HFF-Myc (cell line): Measurements from ENCODE around the gene GOLGB1.

Experiments
- DNase-seq: peaks from one replicate; pipeline ENCODE4 v3.0.0-alpha.2; 2011; ENCODE audit warnings: low read depth; ENCODE audit errors: extremely low read depth
- H3K4me3 ChIP-seq: replicated peaks from 2 replicates; pipeline ENCODE4 v1.5.1; 2011; ENCODE audit warnings: low read depth, mild to moderate bottlenecking, control low read depth, low read length
- TF ChIP-seq, protein P1 (sequence below): IDR thresholded peaks from 2 replicates; pipeline ENCODE4 v1.5.1; 2012; ENCODE audit warnings: mild to moderate bottlenecking, low read depth, low read length, control low read depth; ENCODE audit errors: missing control alignments

GOLGB1 gene

DNA sequence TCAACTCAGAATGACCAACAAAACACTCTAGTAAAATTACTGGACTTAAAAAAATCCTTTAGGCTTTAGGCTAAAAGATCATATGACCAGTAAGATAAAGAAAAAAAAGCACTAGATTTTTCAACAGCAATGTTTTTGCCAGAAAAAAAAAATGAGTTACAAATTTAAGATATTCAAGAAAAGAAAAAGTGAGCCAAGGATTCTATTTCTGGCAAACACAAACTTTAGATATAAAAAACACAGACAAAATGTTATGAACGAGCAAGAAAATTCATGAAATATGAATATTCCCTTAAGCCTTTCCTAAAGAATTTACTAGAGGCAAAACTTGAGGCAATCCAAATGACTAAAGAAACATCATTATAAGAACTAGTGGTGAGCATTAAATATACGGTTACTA, 8.6 kb downstream of the GOLGB1 start:
- DNase-seq: no peak
- no peak overlapping the region for H3K4me3 ChIP-seq
- TF ChIP-seq, protein P1, sequence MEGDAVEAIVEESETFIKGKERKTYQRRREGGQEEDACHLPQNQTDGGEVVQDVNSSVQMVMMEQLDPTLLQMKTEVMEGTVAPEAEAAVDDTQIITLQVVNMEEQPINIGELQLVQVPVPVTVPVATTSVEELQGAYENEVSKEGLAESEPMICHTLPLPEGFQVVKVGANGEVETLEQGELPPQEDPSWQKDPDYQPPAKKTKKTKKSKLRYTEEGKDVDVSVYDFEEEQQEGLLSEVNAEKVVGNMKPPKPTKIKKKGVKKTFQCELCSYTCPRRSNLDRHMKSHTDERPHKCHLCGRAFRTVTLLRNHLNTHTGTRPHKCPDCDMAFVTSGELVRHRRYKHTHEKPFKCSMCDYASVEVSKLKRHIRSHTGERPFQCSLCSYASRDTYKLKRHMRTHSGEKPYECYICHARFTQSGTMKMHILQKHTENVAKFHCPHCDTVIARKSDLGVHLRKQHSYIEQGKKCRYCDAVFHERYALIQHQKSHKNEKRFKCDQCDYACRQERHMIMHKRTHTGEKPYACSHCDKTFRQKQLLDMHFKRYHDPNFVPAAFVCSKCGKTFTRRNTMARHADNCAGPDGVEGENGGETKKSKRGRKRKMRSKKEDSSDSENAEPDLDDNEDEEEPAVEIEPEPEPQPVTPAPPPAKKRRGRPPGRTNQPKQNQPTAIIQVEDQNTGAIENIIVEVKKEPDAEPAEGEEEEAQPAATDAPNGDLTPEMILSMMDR: no peak

DNA sequence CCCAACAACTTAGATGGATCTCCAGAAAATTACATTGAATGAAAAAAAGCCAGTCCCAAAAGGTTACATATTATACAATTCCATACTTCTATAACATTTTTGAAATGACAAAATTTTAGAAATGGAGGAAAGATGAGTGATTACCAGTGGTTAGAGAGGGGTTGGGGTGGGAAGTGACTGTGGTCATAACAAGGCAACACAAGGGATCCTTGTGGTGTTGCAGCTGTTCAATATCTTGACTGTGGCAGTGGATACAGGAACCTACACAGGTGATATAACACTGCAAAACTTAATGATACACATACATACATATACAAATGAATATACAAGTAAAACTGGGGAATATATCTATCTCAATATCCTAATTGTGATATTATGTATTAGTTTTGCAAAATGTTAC, 9.6 kb downstream of the GOLGB1 start:
- H3K4me3 ChIP-seq: no peak overlapping the region
- TF ChIP-seq, protein P1: no peak
- no peak for DNase-seq

DNA sequence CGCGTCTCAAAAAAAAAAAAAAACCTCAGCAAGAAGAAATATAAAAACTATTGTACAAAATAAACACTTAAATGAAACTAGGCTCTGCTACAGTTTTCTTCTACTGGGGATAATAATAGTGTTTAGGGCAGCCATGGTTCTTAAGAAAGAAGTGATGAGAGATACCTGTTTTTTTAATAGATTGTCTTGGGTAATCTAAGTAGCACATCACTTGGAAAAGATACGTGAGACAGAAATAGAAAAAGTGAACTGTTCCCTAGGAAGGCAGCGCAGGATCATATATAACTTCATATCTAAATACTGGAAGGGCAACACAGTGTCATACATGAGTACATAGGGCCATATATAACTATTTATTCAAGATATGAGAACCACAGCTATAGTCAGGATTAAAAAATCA, 11.9 kb downstream of the GOLGB1 start:
- DNase-seq: no peak
- no peak overlapping the region for H3K4me3 ChIP-seq
- TF ChIP-seq, protein P1: no peak

DNA sequence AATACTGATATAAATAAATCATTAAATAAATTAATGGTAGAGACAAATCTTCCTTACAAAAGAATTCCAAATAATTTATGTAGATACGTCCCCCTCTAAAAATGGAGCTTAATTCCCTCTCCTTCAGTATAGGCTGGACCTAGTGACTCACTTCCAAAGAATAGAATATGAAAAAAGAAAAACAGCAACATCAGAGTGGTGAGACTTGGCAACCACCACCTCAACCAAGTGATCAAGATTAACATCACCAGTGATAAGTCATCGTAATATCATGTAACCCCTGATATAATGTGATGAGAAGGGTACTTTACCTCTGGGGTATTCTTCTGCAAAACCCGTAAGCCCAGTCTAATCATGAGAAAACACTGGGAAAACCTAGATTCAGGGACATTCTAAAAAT, 13.4 kb downstream of the GOLGB1 start:
- no peak for DNase-seq
- H3K4me3 ChIP-seq: no peak overlapping the region
- TF ChIP-seq, protein P1: no peak

DNA sequence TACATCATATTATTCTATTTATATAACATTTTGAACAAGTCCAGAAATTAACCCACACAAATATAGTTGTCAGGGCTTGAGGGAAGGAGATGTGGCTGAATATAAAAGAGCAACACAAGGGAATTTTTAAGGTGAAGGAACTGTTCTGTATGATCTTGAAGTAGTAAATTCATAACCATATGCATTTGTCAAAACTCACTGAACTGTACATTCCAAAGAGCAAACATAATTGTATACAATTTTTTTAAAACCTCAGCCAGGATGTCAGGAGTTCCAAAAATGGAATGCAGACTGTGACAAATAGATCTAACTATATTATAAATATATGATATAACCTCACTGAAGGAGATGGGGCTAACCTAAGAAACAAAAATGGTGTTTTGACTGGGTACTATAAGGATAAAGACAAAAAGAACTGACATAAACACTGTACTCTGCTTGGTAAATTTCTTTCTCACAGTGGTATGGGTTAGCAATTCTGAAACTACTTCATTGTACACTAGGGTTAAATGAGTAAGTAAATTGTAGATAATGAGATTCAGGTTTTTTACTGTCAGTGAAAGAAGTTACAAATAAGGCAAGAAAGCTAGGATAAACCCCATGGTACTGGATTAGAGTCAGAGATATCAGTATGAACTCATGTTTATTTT, 14.4 kb downstream of the GOLGB1 start:
- no peak overlapping the region for H3K4me3 ChIP-seq
- TF ChIP-seq, protein P1: no peak
- DNase-seq: no peak

DNA sequence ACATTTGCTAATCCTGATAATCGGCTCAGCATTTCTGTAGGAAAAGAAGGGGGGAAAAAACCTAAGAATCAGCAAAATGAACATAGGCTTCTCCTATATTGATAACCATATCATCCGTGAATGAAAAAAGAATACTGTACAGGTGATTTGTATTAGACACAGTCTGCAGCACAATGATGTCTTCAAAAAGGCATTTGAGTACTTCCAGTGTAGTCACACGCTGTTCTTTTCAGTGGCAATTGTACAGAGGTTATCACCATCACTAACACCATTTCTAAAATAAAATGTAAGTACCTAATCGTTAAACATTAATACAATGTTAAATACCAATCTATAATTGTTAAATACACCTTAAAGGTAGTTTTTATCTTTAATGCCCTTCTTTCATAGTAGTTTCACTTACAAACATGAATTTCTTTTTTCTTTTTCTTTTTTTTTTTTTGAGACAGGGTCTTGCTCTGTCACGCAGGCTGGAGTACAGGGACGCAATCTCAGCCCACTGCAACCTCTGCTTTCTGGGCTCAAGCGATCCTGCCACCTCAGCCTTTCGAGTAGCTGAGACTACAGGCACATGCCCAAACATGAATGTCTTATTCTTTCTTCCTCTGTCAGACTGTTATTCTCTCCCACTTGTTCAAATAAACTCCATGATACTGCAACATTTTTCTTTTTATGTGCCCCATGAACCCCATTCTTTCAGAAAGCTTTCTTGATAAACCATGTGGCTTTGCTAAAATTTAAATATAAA, 18.4 kb downstream of the GOLGB1 start:
- H3K4me3 ChIP-seq: no peak overlapping the region
- no peak for DNase-seq
- TF ChIP-seq, protein P1: no peak

DNA sequence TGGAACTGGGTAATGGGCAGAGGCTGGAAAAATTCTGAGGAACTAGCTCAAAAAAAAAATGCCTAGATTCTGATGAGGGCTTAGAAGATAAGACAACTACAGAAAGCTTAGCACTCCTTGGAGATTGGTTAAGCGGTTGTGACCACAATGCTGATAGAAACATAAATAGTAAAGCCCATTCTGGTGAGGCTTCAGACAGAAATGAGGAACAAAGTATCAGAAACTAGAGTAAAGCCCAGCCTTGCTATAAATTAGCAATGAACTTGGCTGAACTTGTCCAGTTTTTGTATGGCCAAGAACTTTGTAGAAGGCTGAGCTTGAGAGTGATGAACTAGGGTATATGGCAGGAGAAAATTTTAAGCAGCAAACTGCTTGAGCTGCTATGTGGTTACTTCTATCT, 25.4 kb downstream of the GOLGB1 start:
- no peak overlapping the region for H3K4me3 ChIP-seq
- TF ChIP-seq, protein P1: no peak
- DNase-seq: no peak
